Measurements from ENCODE around the gene KCNQ1.

- no peak for TF ChIP-seq CTCF (IDR thresholded peaks at IDR 0.05)
- TF ChIP-seq POLR2A (IDR thresholded peaks at IDR 0.05), result no peak
- TF ChIP-seq POLR2AphosphoS5 (IDR thresholded peaks at IDR 0.05; ENCODE audit: insufficient read depth in 1 of 2, low read depth in 1 of 2), result no peak
Observed at GRCh38 chr11:2729841-2730240, 285.0 kb downstream of the KCNQ1 start.
